GM04503 (cell line): ENCODE measurements around the gene TSPAN1.
"Not testable (repeated sequence)": the region's sequence is repeated elsewhere in the genome, so short reads cannot be mapped to it uniquely, and the experiment has no call there.

Experiments used
- DNase-seq: peaks from one replicate; pipeline ENCODE4 v3.0.0-alpha.2; 2012; ENCODE audit warnings: low read depth

Gene TSPAN1

DNA sequence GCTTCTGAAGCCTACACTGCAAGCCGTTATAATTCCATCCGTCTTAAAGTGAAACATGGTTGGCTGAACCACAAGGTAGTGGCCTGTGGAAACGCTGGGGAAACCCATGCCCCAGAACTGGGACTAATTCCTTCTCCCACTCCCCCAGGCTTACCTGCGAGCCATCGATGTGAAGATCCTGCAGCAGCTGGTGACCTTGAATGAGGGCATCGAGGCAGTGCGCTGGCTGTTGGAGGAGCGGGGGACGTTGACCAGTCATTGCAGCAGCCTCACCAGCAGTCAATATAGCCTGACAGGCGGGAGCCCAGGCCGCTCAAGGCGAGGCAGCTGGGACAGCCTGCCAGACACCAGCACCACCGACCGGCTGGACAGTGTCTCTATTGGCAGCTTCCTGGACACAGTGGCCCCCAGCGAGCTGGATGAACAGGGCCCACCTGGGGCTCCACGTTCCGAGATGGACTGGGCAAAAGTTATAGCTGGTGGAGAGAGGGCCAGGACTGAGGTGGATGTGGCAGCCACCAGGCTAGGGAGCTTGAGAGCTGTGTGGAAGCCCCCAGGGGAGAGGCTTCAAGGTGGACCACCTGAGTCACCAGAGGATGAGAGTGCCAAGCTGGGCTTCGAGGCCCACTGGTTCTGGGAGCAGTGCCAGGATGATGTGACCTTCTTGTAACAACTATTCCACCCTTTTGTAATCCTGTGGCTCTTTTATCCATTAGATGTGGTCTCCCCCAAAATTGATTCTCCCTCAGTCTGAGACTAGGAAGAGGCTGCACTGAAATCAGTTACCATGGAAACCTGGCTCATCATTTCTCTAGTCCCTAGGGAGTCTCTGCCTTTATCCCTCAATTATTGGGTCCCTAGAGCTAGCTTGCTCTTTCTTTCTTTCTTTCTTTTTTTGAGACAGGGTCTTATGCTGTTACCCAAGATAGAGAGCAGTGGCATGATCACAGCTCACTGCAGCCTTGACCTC lies 44.9 kb downstream of the TSPAN1 start:
- no peak for DNase-seq

DNA sequence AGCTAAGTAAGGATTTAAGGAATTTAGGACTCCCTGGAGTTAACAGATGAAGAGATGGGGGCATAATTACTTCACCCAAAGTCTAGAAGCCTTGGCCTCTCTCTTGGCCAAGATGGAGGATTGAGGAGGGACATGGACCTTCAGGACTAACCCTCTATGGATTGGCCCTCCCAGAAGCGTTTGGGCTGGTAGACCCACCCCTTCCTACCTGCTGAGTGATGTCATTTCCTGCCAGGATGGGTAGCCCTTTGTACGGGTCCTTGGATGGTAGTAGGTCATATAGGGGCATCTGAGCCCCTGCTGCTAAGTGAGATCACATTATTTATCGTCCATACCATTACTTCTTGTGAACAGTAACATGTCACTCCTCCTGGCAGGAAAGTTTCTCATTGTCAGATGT lies 45.9 kb downstream of the TSPAN1 start:
- no peak for DNase-seq

- DNase-seq, result no peak
Observed at GRCh38 chr1:46221749-46222148, 46.9 kb downstream of the TSPAN1 start.

DNA sequence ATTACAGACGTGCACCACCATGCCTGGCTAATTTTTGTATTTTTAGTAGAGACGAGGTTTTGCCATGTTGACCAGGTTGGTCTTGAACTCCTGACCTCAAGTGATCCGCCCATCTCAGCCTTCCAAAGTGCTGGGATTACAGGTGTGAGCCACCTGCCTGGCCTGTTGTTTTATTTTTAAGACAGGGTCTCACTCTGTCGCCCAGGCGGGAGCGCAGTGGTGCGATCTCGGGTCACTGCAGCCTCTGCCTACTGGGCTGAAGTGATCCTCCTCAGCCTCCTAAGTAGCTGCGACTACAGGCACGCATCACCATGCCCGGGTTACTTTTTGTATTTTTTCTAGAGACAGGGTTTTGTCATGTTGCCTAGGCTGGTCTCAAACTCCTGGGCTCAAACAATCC lies 48.2 kb downstream of the TSPAN1 start:
- DNase-seq, result not testable (repeated sequence)

- DNase-seq, result peak; percentile 45
Observed at GRCh38 chr1:46223472-46223943, 48.6 kb downstream of the TSPAN1 start.

GRCh38 chr1:46224966-46225365 lies 50.1 kb downstream of the TSPAN1 start:
- DNase-seq, result no peak

DNA sequence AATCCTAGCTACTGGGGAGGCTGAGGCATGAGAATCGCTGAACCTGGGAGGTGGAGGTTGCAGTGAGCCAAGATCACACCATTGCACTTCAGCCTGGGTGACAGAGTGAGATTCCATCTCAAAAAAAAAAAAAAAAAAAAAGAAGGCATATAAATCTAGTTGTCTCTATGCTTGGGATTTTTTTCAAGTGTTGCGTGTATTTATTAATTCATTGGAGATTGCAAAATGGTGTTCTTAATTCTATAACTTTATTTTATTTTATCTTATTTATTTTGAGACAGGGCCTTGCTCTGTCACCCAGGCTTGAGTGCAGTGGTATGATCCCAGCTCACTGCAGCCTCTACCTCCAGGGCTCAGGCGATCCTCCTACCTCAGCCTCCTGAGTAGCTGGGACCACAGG lies 56.3 kb downstream of the TSPAN1 start:
- DNase-seq, result not testable (repeated sequence)
